BLaER1 (cell line): ENCODE results near the gene IFNK.

ENCODE experiments used
- H3K27ac ChIP-seq: shearing (Covaris generic); formaldehyde crosslinking; 2 replicates; pipeline ENCODE4 v1.8.1; 2022
- H3K27me3 ChIP-seq: shearing (Covaris generic); formaldehyde crosslinking; 2 replicates; pipeline ENCODE4 v1.8.1; 2022
- H3K36me3 ChIP-seq: shearing (Covaris generic); formaldehyde crosslinking; 2 replicates; pipeline ENCODE4 v1.8.1; 2022
- H3K4me1 ChIP-seq: shearing (Covaris generic); formaldehyde crosslinking; 2 replicates; pipeline ENCODE4 v1.8.1; 2022
- H3K4me2 ChIP-seq: shearing (Covaris generic); formaldehyde crosslinking; 2 replicates; pipeline ENCODE4 v1.8.1; 2022
- H3K4me3 ChIP-seq: shearing (Covaris generic); formaldehyde crosslinking; 2 replicates; pipeline ENCODE4 v1.8.1; 2022
- H3K9ac ChIP-seq: shearing (Covaris generic); formaldehyde crosslinking; 2 replicates; pipeline ENCODE4 v1.8.1; 2022
- H3K9me3 ChIP-seq: shearing (Covaris generic); formaldehyde crosslinking; 2 replicates; pipeline ENCODE4 v1.8.1; 2022
- H4K20me1 ChIP-seq: shearing (Covaris generic); formaldehyde crosslinking; 2 replicates; pipeline ENCODE4 v1.8.1; 2022
- Cebpa-rat ChIP-seq: shearing (Covaris generic); IDR thresholded peaks from 2 replicates; pipeline ENCODE4 v1.8.1; 2022

IFNK gene

GRCh38 chr9:27528076-27528885 is 4.2 kb downstream of the IFNK start:
- no peak for TF ChIP-seq Cebpa-rat
- peak overlapping the region; percentile 74 for H3K9ac ChIP-seq
- peaks cover 5% of the 10 kb centered on the region; the same call in 1 of the 2 replicates for H3K27me3 ChIP-seq

DNA sequence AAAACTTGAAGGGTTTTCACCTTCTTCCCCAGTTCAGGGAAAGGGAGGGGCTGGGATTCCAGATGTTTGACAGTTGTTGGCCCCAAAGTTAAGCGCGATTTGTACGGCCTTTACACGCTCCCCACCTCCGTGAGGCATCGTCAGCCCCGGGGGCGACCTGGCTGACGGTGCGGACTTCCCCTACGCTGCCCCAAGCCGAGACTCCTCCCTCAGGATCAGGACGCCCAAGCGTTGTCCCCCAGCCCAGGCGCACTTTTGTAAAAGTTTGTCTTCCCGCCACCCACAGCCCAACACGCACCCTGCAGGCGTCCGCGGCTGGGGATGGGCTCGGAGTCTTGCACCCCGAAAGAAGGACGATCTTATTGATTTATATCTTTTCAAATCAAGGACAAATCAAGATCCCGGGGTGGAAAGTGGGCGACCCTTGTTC is 4.8 kb downstream of the IFNK start:
- Histone ChIP-seq H4K20me1 (no peaks in the 10 kb centered on the region), H3K9me3 (no peaks in the 10 kb centered on the region), H3K4me2 (peak overlapping the region; percentile 83), H3K36me3 (no peaks in the 10 kb centered on the region), H3K4me1 (peaks cover 13% of the 10 kb centered on the region), H3K27ac (peak overlapping the region; percentile 41; the same call in 1 of the 2 replicates), H3K9ac (peak overlapping the region; percentile 74), H3K27me3 (peaks cover 5% of the 10 kb centered on the region; the same call in 1 of the 2 replicates), H3K4me3 (peak overlapping the region; percentile 78)
- no peak for TF ChIP-seq Cebpa-rat

More at GRCh38 chr9:27528076-27528885, 4.2 kb downstream of the IFNK start:
- Histone ChIP-seq H3K4me2 (peak overlapping the region; percentile 83), H3K36me3 (no peaks in the 10 kb centered on the region), H4K20me1 (no peaks in the 10 kb centered on the region), H3K4me3 (peak overlapping the region; percentile 78), H3K27ac (peak overlapping the region; percentile 41; the same call in 1 of the 2 replicates), H3K4me1 (peaks cover 13% of the 10 kb centered on the region), H3K9me3 (no peaks in the 10 kb centered on the region)

GRCh38 chr9:27529316-27530278 is 5.5 kb downstream of the IFNK start, which contains the start of gene MOB3B:
Gene MOB3B (minus strand): TSS chr9:27529814. CDS start chr9:27455550, 74,264 bp downstream.
- Histone ChIP-seq H3K9ac (peak within 1 kb of the TSS; percentile 74), H4K20me1 (no peaks in the 10 kb centered on the region), H3K4me1 (peaks cover 19% of the 10 kb centered on the region), H3K27ac (peak within 1 kb of the TSS; percentile 41; the same call in 1 of the 2 replicates), H3K27me3 (peaks cover 5% of the 10 kb centered on the region; the same call in 1 of the 2 replicates), H3K36me3 (no peaks in the 10 kb centered on the region), H3K4me3 (peak within 1 kb of the TSS; percentile 78), H3K9me3 (no peaks in the 10 kb centered on the region), H3K4me2 (peak within 1 kb of the TSS; percentile 83)
- no peak for TF ChIP-seq Cebpa-rat

GRCh38 chr9:27530915-27531755 is 7.0 kb downstream of the IFNK start:
- H3K9ac ChIP-seq = no peak overlapping the region
- no peak overlapping the region for H3K27ac ChIP-seq
- H3K27me3 ChIP-seq = peaks cover 5% of the 10 kb centered on the region; the same call in 1 of the 2 replicates
- no peaks in the 10 kb centered on the region for H3K9me3 ChIP-seq
- no peak overlapping the region for H3K4me3 ChIP-seq
- H4K20me1 ChIP-seq = no peaks in the 10 kb centered on the region
- H3K36me3 ChIP-seq = 0 out of 2 replicates have a peak, but pooled peaks cover 5% of the 10 kb centered on the region
- no peak overlapping the region for H3K4me2 ChIP-seq
- peaks cover 22% of the 10 kb centered on the region for H3K4me1 ChIP-seq
- no peak for TF ChIP-seq Cebpa-rat

DNA sequence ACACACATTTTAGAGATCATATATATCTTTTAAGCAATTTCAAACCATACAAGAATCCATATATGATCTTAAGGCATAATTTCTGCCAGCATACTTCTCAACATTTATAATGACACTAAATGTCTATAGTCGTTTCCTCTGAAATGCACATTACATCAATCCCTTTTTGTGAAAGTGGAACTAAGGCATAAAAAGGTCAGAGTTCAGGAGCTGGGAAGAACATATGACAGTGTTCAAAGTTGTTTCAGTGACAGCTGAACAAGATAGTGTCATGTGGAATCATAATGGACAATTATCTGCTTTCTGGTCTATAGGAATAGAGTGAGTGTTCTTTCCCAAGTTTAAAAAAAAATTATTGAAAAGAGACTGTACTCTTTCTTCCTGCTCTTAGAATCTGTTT is 8.0 kb downstream of the IFNK start:
- Histone ChIP-seq H3K4me2 (no peak overlapping the region), H3K9ac (no peak overlapping the region), H4K20me1 (no peaks in the 10 kb centered on the region), H3K9me3 (no peaks in the 10 kb centered on the region), H3K27ac (no peak overlapping the region), H3K36me3 (0 out of 2 replicates have a peak, but pooled peaks cover 5% of the 10 kb centered on the region), H3K4me1 (peaks cover 22% of the 10 kb centered on the region), H3K27me3 (peaks cover 5% of the 10 kb centered on the region; the same call in 1 of the 2 replicates), H3K4me3 (no peak overlapping the region)
- TF ChIP-seq Cebpa-rat = no peak

- no peak overlapping the region for H3K27ac ChIP-seq
- no peak for TF ChIP-seq Cebpa-rat
These were observed 9.2 kb downstream of the IFNK start for GRCh38 chr9:27533311-27533710.

GRCh38 chr9:27534131-27534530 is 10.0 kb downstream of the IFNK start:
- TF ChIP-seq Cebpa-rat = no peak
- no peak overlapping the region for H3K27ac ChIP-seq
- H3K9me3 ChIP-seq = no peaks in the 10 kb centered on the region
- peak overlapping the region; percentile 44 for H3K4me2 ChIP-seq
- H3K4me3 ChIP-seq = no peak overlapping the region
- H4K20me1 ChIP-seq = no peaks in the 10 kb centered on the region
- H3K4me1 ChIP-seq = peaks cover 13% of the 10 kb centered on the region
- no peaks in the 10 kb centered on the region for H3K27me3 ChIP-seq
- no peak overlapping the region for H3K9ac ChIP-seq
- 0 out of 2 replicates have a peak, but pooled peaks cover 5% of the 10 kb centered on the region for H3K36me3 ChIP-seq

More at GRCh38 chr9:27533311-27533710, 9.2 kb downstream of the IFNK start:
- no peaks in the 10 kb centered on the region for H4K20me1 ChIP-seq
- no peaks in the 10 kb centered on the region for H3K27me3 ChIP-seq
- H3K9ac ChIP-seq = no peak overlapping the region
- no peak overlapping the region for H3K4me2 ChIP-seq
- no peaks in the 10 kb centered on the region for H3K9me3 ChIP-seq
- 0 out of 2 replicates have a peak, but pooled peaks cover 5% of the 10 kb centered on the region for H3K36me3 ChIP-seq
- no peak overlapping the region for H3K4me3 ChIP-seq
- peaks cover 13% of the 10 kb centered on the region for H3K4me1 ChIP-seq

DNA sequence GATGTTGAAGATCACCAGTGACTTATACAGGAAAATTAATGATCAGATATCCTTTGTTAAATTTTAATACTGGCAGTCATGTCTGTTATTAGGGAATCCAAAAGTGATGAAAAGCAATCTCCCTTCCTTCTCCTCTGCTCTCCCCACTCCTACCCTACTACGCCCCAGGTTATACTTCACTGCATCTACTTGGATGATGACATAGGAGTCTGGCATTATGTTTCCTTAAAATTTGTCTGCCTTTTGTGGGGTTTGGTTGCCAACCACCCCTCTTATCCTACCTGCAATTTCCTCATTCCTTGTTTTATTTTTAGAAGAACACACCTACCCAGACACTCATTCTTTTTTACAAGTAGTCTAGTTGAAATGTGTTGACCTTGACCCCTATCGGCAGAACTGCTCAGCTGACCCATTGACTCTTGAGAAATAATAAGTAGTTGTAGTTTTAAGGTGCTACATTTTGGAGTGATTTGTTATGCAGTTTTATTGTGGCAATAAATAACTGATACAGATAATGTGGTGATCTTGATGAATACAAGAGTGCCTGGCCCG is 10.6 kb downstream of the IFNK start:
- Histone ChIP-seq H3K36me3 (0 out of 2 replicates have a peak, but pooled peaks cover 5% of the 10 kb centered on the region), H3K27ac (no peak overlapping the region), H4K20me1 (no peaks in the 10 kb centered on the region), H3K4me1 (peaks cover 13% of the 10 kb centered on the region), H3K9me3 (no peaks in the 10 kb centered on the region), H3K27me3 (no peaks in the 10 kb centered on the region), H3K4me2 (peak overlapping the region; percentile 44), H3K9ac (no peak overlapping the region), H3K4me3 (no peak overlapping the region)
- no peak for TF ChIP-seq Cebpa-rat
